DND-41 (cell line): ENCODE results near the gene PLD1.

Source experiments
- ATAC-seq: fragments of 200-7000 bp; cut with Tn5 transposase; 3 replicates; pipeline ENCODE4 v1.9.1; 2021; ENCODE audit warnings: low read depth; ENCODE audit not compliant: insufficient read depth
- DNase-seq: peaks from one replicate; pipeline ENCODE4 v3.0.0-alpha.2; 2020
- H2AFZ ChIP-seq: 2 replicates; pipeline ENCODE4 v1.6.0; 2012; ENCODE audit warnings: low read depth, low read length
- H3K27ac ChIP-seq: 2 replicates; pipeline ENCODE4 v1.5.1; 2012; ENCODE audit warnings: low read length, inconsistent platforms
- H3K27me3 ChIP-seq: fragments of 200-600 bp; sonication (generic); 2 replicates; pipeline ENCODE4 v1.6.0; 2012; ENCODE audit warnings: low read length, mild to moderate bottlenecking, inconsistent platforms; ENCODE audit not compliant: insufficient read depth, poor library complexity
- H3K36me3 ChIP-seq: 2 replicates; pipeline ENCODE4 v1.5.1; 2012; ENCODE audit warnings: low read length, inconsistent platforms; ENCODE audit not compliant: insufficient read depth
- H3K4me1 ChIP-seq: 2 replicates; pipeline ENCODE4 v1.5.1; 2012; ENCODE audit warnings: mild to moderate bottlenecking, low read length; ENCODE audit not compliant: insufficient read depth
- H3K4me2 ChIP-seq: 2 replicates; pipeline ENCODE4 v1.6.0; 2012; ENCODE audit warnings: mild to moderate bottlenecking, moderate library complexity, low read length, inconsistent platforms; ENCODE audit not compliant: insufficient read depth
- H3K4me3 ChIP-seq, 2 experiments: fragments of 200-600 bp in 1 of 2; shearing (Covaris generic) in 1 of 2; 2 replicates each; pipeline ENCODE4 v1.5.1; 2012 to 2016; ENCODE audit warnings: inconsistent platforms in 2 of 2, low read length in 2 of 2, mild to moderate bottlenecking in 2 of 2, low read depth in 1 of 2, moderate library complexity in 1 of 2
- H3K79me2 ChIP-seq: 2 replicates; pipeline ENCODE4 v1.6.0; 2012; ENCODE audit warnings: low read length, inconsistent platforms; ENCODE audit not compliant: insufficient read depth
- H3K9ac ChIP-seq: 2 replicates; pipeline ENCODE4 v1.6.0; 2012; ENCODE audit warnings: low read depth, mild to moderate bottlenecking, inconsistent platforms, low read length, moderate library complexity
- H3K9me3 ChIP-seq: 2 replicates; pipeline ENCODE4 v1.5.1; 2012; ENCODE audit warnings: low read length, moderate library complexity, mild to moderate bottlenecking, inconsistent platforms; ENCODE audit not compliant: insufficient read depth, severe bottlenecking
- H4K20me1 ChIP-seq: 2 replicates; pipeline ENCODE4 v1.6.0; 2012; ENCODE audit warnings: low read length; ENCODE audit not compliant: insufficient read depth
- EZH2 ChIP-seq: IDR thresholded peaks from 3 replicates; pipeline ENCODE4 v1.6.1; 2012; ENCODE audit warnings: borderline replicate concordance, low read depth, mild to moderate bottlenecking, moderate library complexity, low read length, inconsistent platforms; ENCODE audit not compliant: severe bottlenecking
- TF ChIP-seq, protein P1 (sequence below): IDR thresholded peaks from 2 replicates; pipeline ENCODE4 v1.5.1; 2012; ENCODE audit warnings: borderline replicate concordance, low read length, moderate library complexity, mild to moderate bottlenecking; ENCODE audit not compliant: poor library complexity, severe bottlenecking; ENCODE audit errors: extremely low read depth

The PLD1 gene

DNA sequence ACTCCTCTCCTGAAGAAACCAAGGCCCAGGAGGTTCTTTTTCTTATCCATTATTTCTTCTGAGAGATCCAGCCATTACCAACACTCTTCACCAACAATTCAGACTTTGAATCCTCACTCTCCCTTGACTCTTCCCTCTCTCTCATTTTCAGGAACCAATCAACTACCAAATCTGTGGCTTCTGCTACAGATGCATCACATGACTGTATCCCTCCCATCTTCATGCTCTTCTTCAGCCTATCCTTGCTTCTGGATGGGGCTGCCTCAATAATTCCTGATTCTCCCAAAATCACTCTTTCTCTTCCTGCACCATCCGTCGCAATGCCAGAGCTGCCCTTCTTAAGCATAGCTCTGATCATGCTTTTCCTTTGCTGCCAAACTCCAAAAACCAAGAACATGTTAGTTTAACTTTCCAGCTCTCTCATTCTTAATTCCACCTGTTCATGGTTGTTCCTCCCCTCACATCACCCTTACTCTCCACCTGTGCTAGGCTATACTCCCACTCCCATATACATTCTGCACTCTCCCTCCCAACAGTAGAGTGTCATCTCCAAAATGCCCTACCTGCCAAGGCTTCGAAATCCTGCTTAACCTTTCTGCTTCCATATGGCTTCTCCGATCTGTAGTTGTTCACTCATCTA lies 13.5 kb downstream of the PLD1 start:
- H3K4me2 ChIP-seq = no peak overlapping the region
- no peaks in the 10 kb centered on the region for H3K36me3 ChIP-seq
- H3K9ac ChIP-seq = no peak overlapping the region
- no peak overlapping the region for H3K27ac ChIP-seq
- no peak overlapping the region for H2AFZ ChIP-seq
- H3K9me3 ChIP-seq = no peaks in the 10 kb centered on the region
- H3K79me2 ChIP-seq = no peaks in the 10 kb centered on the region
- TF ChIP-seq, protein P1, sequence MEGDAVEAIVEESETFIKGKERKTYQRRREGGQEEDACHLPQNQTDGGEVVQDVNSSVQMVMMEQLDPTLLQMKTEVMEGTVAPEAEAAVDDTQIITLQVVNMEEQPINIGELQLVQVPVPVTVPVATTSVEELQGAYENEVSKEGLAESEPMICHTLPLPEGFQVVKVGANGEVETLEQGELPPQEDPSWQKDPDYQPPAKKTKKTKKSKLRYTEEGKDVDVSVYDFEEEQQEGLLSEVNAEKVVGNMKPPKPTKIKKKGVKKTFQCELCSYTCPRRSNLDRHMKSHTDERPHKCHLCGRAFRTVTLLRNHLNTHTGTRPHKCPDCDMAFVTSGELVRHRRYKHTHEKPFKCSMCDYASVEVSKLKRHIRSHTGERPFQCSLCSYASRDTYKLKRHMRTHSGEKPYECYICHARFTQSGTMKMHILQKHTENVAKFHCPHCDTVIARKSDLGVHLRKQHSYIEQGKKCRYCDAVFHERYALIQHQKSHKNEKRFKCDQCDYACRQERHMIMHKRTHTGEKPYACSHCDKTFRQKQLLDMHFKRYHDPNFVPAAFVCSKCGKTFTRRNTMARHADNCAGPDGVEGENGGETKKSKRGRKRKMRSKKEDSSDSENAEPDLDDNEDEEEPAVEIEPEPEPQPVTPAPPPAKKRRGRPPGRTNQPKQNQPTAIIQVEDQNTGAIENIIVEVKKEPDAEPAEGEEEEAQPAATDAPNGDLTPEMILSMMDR = no peak
- H3K27me3 ChIP-seq = no peaks in the 10 kb centered on the region
- H3K4me3 ChIP-seq = no peak overlapping the region
- DNase-seq = no peak
- ATAC-seq = no peak
- H3K4me1 ChIP-seq = no peaks in the 10 kb centered on the region
- H4K20me1 ChIP-seq = no peaks in the 10 kb centered on the region

DNA sequence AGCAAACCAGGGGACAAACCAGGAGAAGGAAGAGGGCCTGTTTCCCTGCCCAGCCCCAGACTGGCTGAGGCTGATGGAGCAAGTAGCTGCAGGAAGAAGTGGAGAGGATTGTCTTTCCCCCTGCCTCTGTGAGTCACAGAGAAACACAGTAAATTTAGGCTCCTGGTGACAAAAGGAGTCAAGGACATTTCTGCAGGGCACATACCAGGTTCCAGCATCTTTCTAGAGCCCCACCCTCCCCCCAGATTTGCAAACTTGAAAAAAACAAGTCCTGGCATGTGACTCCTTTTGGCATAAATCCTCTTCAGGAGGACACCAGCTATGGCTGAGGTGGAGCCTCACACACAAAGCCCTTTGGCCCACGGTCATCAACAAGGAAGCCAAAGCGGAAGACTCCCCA lies 17.8 kb downstream of the PLD1 start:
- Histone ChIP-seq H3K27ac (no peak overlapping the region), H4K20me1 (no peaks in the 10 kb centered on the region), H3K27me3 (peaks cover 6% of the 10 kb centered on the region), H3K79me2 (no peaks in the 10 kb centered on the region), H3K4me1 (no peaks in the 10 kb centered on the region), H3K9me3 (no peaks in the 10 kb centered on the region), H3K9ac (no peak overlapping the region), H3K4me3 (no peak overlapping the region), H3K4me2 (no peak overlapping the region), H2AFZ (no peak overlapping the region), H3K36me3 (no peaks in the 10 kb centered on the region)
- DNase-seq (no peak), ATAC-seq (no peak)
- TF ChIP-seq, protein P1 = no peak

DNA sequence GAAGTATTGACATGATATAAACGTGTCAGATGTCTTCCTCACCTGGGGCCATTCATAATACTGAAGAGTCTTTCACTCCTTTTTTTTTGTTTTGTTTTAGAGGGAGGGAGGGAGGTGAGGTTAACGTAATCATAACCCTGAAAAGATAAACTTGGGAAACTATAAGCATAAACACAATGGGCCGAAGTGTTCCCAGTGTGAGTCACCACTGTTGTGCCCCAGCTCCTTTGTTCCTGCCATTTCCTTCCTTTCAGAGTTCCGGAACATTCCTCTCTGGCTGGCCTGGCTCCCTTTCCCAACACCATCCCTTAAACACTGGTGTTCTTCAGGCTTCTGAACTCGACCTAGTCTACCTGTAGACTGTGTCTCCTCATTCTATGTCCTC lies 18.6 kb downstream of the PLD1 start:
- no peak for ATAC-seq
- Histone ChIP-seq H3K9me3 (no peaks in the 10 kb centered on the region), H3K27ac (no peak overlapping the region), H3K9ac (no peak overlapping the region), H3K4me1 (no peaks in the 10 kb centered on the region), H3K36me3 (no peaks in the 10 kb centered on the region), H3K79me2 (no peaks in the 10 kb centered on the region), H4K20me1 (no peaks in the 10 kb centered on the region), H2AFZ (no peak overlapping the region), H3K4me3 (no peak overlapping the region), H3K27me3 (peaks cover 6% of the 10 kb centered on the region), H3K4me2 (no peak overlapping the region)
- no peak for DNase-seq
- TF ChIP-seq EZH2 = no peak
- TF ChIP-seq, protein P1 = no peak
